Measurements from ENCODE around the gene MBNL2. TPM values are rescaled to one million over a fixed set of nuclear protein-coding genes. Genes with fewer than 3 reads are reported as not detected.

The MBNL2 gene
- total and polyA plus RNA-seq, 8 donors = 75.9 to 105 (median 90.5) TPM

- Histone ChIP-seq H3K4me3 (no peak overlapping the region), H3K27ac (no peak overlapping the region), H3K36me3 (no peaks in the 10 kb centered on the region), H3K4me1 (peaks cover under 1 to 41% of the 10 kb centered on the region in 2 donors), H3K9me3 (no peaks in the 10 kb centered on the region), H3K27me3 (no peaks in the 10 kb centered on the region)
- ATAC-seq (no peak), DNase-seq (no peak)
- intact Hi-C loops (cut with DNase I) = no loop called here
- TF ChIP-seq CTCF (IDR thresholded peaks at IDR 0.05) = no peak
These were observed 61.8 kb downstream of the MBNL2 start for GRCh38 chr13:97283888-97284287.

GRCh38 chr13:97284558-97284957 is 62.4 kb downstream of the MBNL2 start:
- Histone ChIP-seq H3K9me3 (no peaks in the 10 kb centered on the region), H3K27me3 (no peaks in the 10 kb centered on the region), H3K4me1 (peaks cover 0 to 35% of the 10 kb centered on the region in 2 donors), H3K27ac (no peak overlapping the region), H3K4me3 (no peak overlapping the region), H3K36me3 (no peaks in the 10 kb centered on the region)
- DNase-seq = no peak
- TF ChIP-seq CTCF (IDR thresholded peaks at IDR 0.05) = no peak
- intact Hi-C loops (cut with DNase I) = no loop called here
- ATAC-seq = no peak

GRCh38 chr13:97285221-97285955 is 63.3 kb downstream of the MBNL2 start:
- peaks cover 0 to 27% of the 10 kb centered on the region in 2 donors for H3K4me1 ChIP-seq
- TF ChIP-seq CTCF (IDR thresholded peaks at IDR 0.05) = no peak
- intact Hi-C loops (cut with DNase I) = no loop called here
- no peaks in the 10 kb centered on the region for H3K27me3 ChIP-seq
- no peak overlapping the region for H3K4me3 ChIP-seq
- no peak overlapping the region for H3K27ac ChIP-seq
- H3K9me3 ChIP-seq = no peaks in the 10 kb centered on the region
- H3K36me3 ChIP-seq = no peaks in the 10 kb centered on the region
- no peak for DNase-seq
- no peak for ATAC-seq

GRCh38 chr13:97286317-97287046 is 64.3 kb downstream of the MBNL2 start:
- H3K4me3 ChIP-seq = no peak overlapping the region

More at GRCh38 chr13:97286317-97287046, 64.3 kb downstream of the MBNL2 start:
- no peak overlapping the region for H3K27ac ChIP-seq
- ATAC-seq (no peak), DNase-seq (no peak)
- intact Hi-C loops (cut with DNase I) = no loop called here
- no peaks in the 10 kb centered on the region for H3K9me3 ChIP-seq
- peaks cover 0 to 20% of the 10 kb centered on the region in 2 donors for H3K4me1 ChIP-seq
- H3K27me3 ChIP-seq = no peaks in the 10 kb centered on the region
- no peak for TF ChIP-seq CTCF (IDR thresholded peaks at IDR 0.05)
- H3K36me3 ChIP-seq = no peaks in the 10 kb centered on the region
